ENCODE measurements around the gene ST6GAL1.
"Not testable (repeated sequence)": the region's sequence is repeated elsewhere in the genome, so short reads cannot be mapped to it uniquely, and the experiment has no call there.

The ST6GAL1 gene

GRCh38 chr3:186997473-186997939, 67.2 kb downstream of the ST6GAL1 start:
- no peak for DNase-seq

- DNase-seq: no peak
Measured at GRCh38 chr3:186998937-186999368, 68.6 kb downstream of the ST6GAL1 start.

GRCh38 chr3:187000711-187001151, 70.4 kb downstream of the ST6GAL1 start:
- DNase-seq: no peak

- no peak for DNase-seq
Measured at GRCh38 chr3:187002915-187003314, 72.6 kb downstream of the ST6GAL1 start.

- DNase-seq: no peak
Measured at GRCh38 chr3:187005827-187006481, 75.6 kb downstream of the ST6GAL1 start.

- no peak for DNase-seq
Measured at GRCh38 chr3:187006864-187007630, 76.7 kb downstream of the ST6GAL1 start.

- DNase-seq: not testable (repeated sequence)
Measured at GRCh38 chr3:187010382-187010781, 80.1 kb downstream of the ST6GAL1 start.

GRCh38 chr3:187011915-187012314, 81.6 kb downstream of the ST6GAL1 start:
- DNase-seq: no peak

GRCh38 chr3:187012609-187013051, 82.3 kb downstream of the ST6GAL1 start:
- DNase-seq: no peak

GRCh38 chr3:187013159-187013716, 82.9 kb downstream of the ST6GAL1 start:
- no peak for DNase-seq

GRCh38 chr3:187014417-187014864, 84.1 kb downstream of the ST6GAL1 start:
- no peak for DNase-seq

GRCh38 chr3:187015903-187016638, 85.7 kb downstream of the ST6GAL1 start:
- no peak for DNase-seq

GRCh38 chr3:187016639-187017345, 86.5 kb downstream of the ST6GAL1 start:
- DNase-seq: no peak

- no peak for DNase-seq
Measured at GRCh38 chr3:187017511-187018230, 87.3 kb downstream of the ST6GAL1 start.

- no peak for DNase-seq
Measured at GRCh38 chr3:187019542-187020072, 89.3 kb downstream of the ST6GAL1 start.

GRCh38 chr3:187020376-187020775, 90.0 kb downstream of the ST6GAL1 start:
- no peak for DNase-seq

GRCh38 chr3:187021748-187022402, 91.5 kb downstream of the ST6GAL1 start:
- DNase-seq: no peak

- no peak for DNase-seq
Measured at GRCh38 chr3:187022403-187023029, 92.2 kb downstream of the ST6GAL1 start.

GRCh38 chr3:187023340-187023739, 93.0 kb downstream of the ST6GAL1 start:
- DNase-seq: not testable (repeated sequence)

GRCh38 chr3:187024536-187025226, 94.4 kb downstream of the ST6GAL1 start:
- DNase-seq: no peak

Measured in NCI-H2227 treated with DMSO at 0.1 percent for 48 hours (cell line).